ENCODE results near the gene STRADA. TPM values are rescaled to one million over a fixed set of nuclear protein-coding genes. Genes with fewer than 3 reads are reported as not detected.

STRADA gene
- total RNA-seq, 1 experiment from 2014 or later: 56.3 TPM

DNA sequence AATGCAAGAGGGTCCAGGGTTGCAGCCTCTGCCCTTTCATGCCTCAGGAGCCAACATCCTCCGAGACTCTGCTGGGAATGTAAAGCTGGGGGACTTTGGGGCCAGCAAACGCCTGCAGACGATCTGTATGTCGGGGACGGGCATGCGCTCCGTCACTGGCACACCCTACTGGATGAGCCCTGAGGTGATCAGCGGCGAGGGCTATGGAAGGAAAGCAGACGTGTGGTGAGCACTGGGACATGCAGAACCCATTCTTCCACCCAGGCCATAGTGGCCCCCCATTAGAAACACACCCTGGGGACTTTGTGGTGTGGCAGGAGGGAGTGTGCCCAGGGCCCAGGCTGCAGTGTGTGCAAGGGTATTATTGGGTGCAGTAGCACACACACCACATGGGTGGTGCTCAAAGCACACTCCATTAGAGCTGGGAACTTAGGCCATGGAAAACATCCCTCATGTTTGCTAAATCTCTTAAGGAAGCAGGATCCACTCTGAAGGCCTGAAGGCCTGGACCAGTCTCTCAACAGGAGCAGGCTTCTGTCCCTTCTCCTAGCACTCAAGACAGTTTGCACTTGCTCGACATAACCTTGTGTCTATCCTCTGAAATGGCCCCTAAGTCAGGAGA, 49.3 kb downstream of the STRADA start:
- H3K27ac ChIP-seq (ENCODE audit: low read depth, low read length, poor library complexity, severe bottlenecking): no peak overlapping the region
- ChIA-PET POLR2A (ENCODE audit: low non-redundant PET) (no interaction called here), CTCF (no interaction called here)
- no peaks in the 10 kb centered on the region for H3K27me3 ChIP-seq (replicated peaks; ENCODE audit: insufficient read depth, low read depth, low read length, poor library complexity)
- DNase-seq (ENCODE audit: low spot score): no peak
- peaks cover 24% of the 10 kb centered on the region for H3K36me3 ChIP-seq (ENCODE audit: insufficient read depth, low read length, poor library complexity, severe bottlenecking)
- intact Hi-C loops (cut with micrococcal nuclease; ENCODE audit: unreplicated experiment): loop anchor here (10.0 kb wide), 1 partner anchor 268 kb away; no protein-coding TSS in a partner anchor
- no peak for TF ChIP-seq EZH2 (IDR thresholded peaks at IDR 0.05; ENCODE audit: borderline replicate concordance, low read depth, low read length, poor library complexity, severe bottlenecking)
- TF ChIP-seq, protein P1, sequence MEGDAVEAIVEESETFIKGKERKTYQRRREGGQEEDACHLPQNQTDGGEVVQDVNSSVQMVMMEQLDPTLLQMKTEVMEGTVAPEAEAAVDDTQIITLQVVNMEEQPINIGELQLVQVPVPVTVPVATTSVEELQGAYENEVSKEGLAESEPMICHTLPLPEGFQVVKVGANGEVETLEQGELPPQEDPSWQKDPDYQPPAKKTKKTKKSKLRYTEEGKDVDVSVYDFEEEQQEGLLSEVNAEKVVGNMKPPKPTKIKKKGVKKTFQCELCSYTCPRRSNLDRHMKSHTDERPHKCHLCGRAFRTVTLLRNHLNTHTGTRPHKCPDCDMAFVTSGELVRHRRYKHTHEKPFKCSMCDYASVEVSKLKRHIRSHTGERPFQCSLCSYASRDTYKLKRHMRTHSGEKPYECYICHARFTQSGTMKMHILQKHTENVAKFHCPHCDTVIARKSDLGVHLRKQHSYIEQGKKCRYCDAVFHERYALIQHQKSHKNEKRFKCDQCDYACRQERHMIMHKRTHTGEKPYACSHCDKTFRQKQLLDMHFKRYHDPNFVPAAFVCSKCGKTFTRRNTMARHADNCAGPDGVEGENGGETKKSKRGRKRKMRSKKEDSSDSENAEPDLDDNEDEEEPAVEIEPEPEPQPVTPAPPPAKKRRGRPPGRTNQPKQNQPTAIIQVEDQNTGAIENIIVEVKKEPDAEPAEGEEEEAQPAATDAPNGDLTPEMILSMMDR (conservative IDR thresholded peaks at IDR 0.05; ENCODE audit: low read depth, low read length): no peak
- H3K4me3 ChIP-seq (ENCODE audit: low read depth, low read length, poor library complexity, severe bottlenecking): no peak overlapping the region
- H3K9me3 ChIP-seq (ENCODE audit: low read depth, low read length, poor library complexity, severe bottlenecking): no peaks in the 10 kb centered on the region
- no TSS peak for BruUV-seq (replicated peaks)
- peaks cover 10% of the 10 kb centered on the region for H3K4me1 ChIP-seq (ENCODE audit: insufficient read depth, low read length, poor library complexity, severe bottlenecking)

DNA sequence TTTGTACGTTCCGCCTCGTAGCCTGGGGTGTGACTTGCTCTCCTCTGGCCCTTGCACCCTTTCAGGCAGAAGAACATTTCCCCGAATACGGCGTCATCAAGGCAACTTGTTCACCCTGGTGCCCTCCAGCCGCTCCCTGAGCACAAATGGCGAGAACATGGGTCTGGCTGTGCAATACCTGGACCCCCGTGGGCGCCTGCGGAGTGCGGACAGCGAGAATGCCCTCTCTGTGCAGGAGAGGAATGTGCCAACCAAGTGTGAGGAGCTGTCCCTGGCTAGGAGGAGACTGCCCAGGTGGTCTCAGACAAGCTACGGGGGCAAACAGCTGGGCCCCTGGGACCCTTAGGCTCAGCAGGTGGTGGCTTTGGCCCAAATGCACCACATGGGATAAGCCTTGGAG, 52.1 kb downstream of the STRADA start:
- Histone ChIP-seq H3K9me3 (ENCODE audit: low read depth, low read length, poor library complexity, severe bottlenecking) (no peaks in the 10 kb centered on the region), H3K4me1 (ENCODE audit: insufficient read depth, low read length, poor library complexity, severe bottlenecking) (peaks cover 9% of the 10 kb centered on the region), H3K27me3 (replicated peaks; ENCODE audit: insufficient read depth, low read depth, low read length, poor library complexity) (no peaks in the 10 kb centered on the region), H3K4me3 (ENCODE audit: low read depth, low read length, poor library complexity, severe bottlenecking) (no peak overlapping the region), H3K36me3 (ENCODE audit: insufficient read depth, low read length, poor library complexity, severe bottlenecking) (peaks cover 17% of the 10 kb centered on the region), H3K27ac (ENCODE audit: low read depth, low read length, poor library complexity, severe bottlenecking) (no peak overlapping the region)
- ChIA-PET CTCF (no interaction called here), POLR2A (ENCODE audit: low non-redundant PET) (no interaction called here)
- intact Hi-C loops (cut with micrococcal nuclease; ENCODE audit: unreplicated experiment): no loop called here
- TF ChIP-seq, protein P1 (conservative IDR thresholded peaks at IDR 0.05; ENCODE audit: low read depth, low read length): no peak
- TF ChIP-seq EZH2 (IDR thresholded peaks at IDR 0.05; ENCODE audit: borderline replicate concordance, low read depth, low read length, poor library complexity, severe bottlenecking): no peak
- no TSS peak for BruUV-seq (replicated peaks)
- no peak for DNase-seq (ENCODE audit: low spot score)

DNA sequence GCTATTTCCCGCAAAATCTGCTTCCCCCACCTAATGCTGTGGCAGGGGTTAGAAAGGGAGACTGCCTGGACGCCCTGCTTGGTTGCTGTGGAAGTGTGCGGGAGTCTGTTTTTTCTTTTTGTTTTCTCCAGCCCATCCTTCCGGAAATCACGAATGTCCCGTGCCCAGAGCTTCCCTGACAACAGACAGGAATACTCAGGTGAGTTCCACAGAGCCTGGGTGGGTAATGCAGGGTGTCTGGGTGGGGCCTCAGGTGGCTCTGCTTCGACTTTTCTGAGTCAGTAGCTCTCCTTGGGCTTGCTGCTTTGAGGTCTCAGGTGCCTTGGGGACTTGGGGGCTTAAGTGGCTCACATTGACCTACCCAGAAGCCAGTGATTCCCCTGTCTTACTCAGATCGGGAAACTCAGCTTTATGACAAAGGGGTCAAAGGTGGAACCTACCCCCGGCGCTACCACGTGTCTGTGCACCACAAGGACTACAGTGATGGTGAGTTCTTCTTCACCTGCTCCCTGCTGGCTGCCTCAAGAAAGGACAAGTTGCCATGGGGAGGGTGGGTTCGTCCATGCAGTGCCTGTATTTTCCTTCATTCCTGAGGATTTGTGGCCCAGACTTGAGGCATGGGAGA, 53.1 kb downstream of the STRADA start:
- TF ChIP-seq EZH2 (IDR thresholded peaks at IDR 0.05; ENCODE audit: borderline replicate concordance, low read depth, low read length, poor library complexity, severe bottlenecking): no peak
- TF ChIP-seq, protein P1 (conservative IDR thresholded peaks at IDR 0.05; ENCODE audit: low read depth, low read length): no peak
- Histone ChIP-seq H3K27me3 (replicated peaks; ENCODE audit: insufficient read depth, low read depth, low read length, poor library complexity) (no peaks in the 10 kb centered on the region), H3K4me3 (ENCODE audit: low read depth, low read length, poor library complexity, severe bottlenecking) (no peak overlapping the region), H3K9me3 (ENCODE audit: low read depth, low read length, poor library complexity, severe bottlenecking) (no peaks in the 10 kb centered on the region), H3K4me1 (ENCODE audit: insufficient read depth, low read length, poor library complexity, severe bottlenecking) (peaks cover 8% of the 10 kb centered on the region), H3K36me3 (ENCODE audit: insufficient read depth, low read length, poor library complexity, severe bottlenecking) (peaks cover 11% of the 10 kb centered on the region), H3K27ac (ENCODE audit: low read depth, low read length, poor library complexity, severe bottlenecking) (no peak overlapping the region)
- no TSS peak for BruUV-seq (replicated peaks)
- intact Hi-C loops (cut with micrococcal nuclease; ENCODE audit: unreplicated experiment): no loop called here
- POLR2A ChIA-PET (ENCODE audit: low non-redundant PET): no interaction called here
- CTCF ChIA-PET: no interaction called here
- DNase-seq (ENCODE audit: low spot score): no peak
